MM.1S (cell line): ENCODE results near the gene LATS2.

Experiments
- DNase-seq: peaks from one replicate; pipeline ENCODE4 v3.0.0-alpha.2; 2015
- H2AFZ ChIP-seq: fragments of 300-600 bp; sonication (generic); 2 replicates; pipeline ENCODE4 v1.6.0; 2016; ENCODE audit warnings: antibody characterized with exemption, low read length
- H3F3A ChIP-seq: fragments of 300-600 bp; sonication (generic); 2 replicates; pipeline ENCODE4 v1.6.1; 2016; ENCODE audit warnings: mild to moderate bottlenecking, antibody characterized with exemption, low read length, moderate library complexity, mixed read lengths; ENCODE audit not compliant: insufficient read depth
- H3K27ac ChIP-seq: fragments of 300-600 bp; sonication (generic); 2 replicates; pipeline ENCODE4 v1.5.1; 2016; ENCODE audit warnings: mild to moderate bottlenecking, low read length
- H3K27me3 ChIP-seq: fragments of 300-600 bp; sonication (generic); replicated peaks from 2 replicates; pipeline ENCODE4 v1.6.0; 2016; ENCODE audit warnings: low read length; ENCODE audit not compliant: insufficient read depth
- H3K36me3 ChIP-seq: fragments of 300-600 bp; sonication (generic); replicated peaks from 2 replicates; pipeline ENCODE4 v1.6.1; 2016; ENCODE audit warnings: mild to moderate bottlenecking, low read length, mixed read lengths; ENCODE audit not compliant: insufficient read depth
- H3K4me1 ChIP-seq: fragments of 300-600 bp; sonication (generic); 2 replicates; pipeline ENCODE4 v1.6.1; 2016; ENCODE audit warnings: low read length, mixed read lengths
- H3K4me2 ChIP-seq: fragments of 300-600 bp; sonication (generic); 2 replicates; pipeline ENCODE4 v1.6.0; 2016; ENCODE audit warnings: low read depth, low read length
- H3K4me3 ChIP-seq: fragments of 300-600 bp; sonication (generic); 2 replicates; pipeline ENCODE4 v1.5.1; 2016; ENCODE audit warnings: low read length, mixed read lengths
- H3K79me2 ChIP-seq: fragments of 300-600 bp; sonication (generic); 2 replicates; pipeline ENCODE4 v1.6.1; 2016; ENCODE audit warnings: mixed run types, low read length, mixed read lengths
- H3K9ac ChIP-seq: fragments of 300-600 bp; sonication (generic); 2 replicates; pipeline ENCODE4 v1.6.1; 2016; ENCODE audit warnings: low read length, mixed read lengths
- H3K9me2 ChIP-seq: fragments of 300-600 bp; sonication (generic); replicated peaks from 2 replicates; pipeline ENCODE4 v1.6.1; 2016; ENCODE audit warnings: mild to moderate bottlenecking, low read length, mixed read lengths; ENCODE audit not compliant: insufficient read depth
- H3K9me3 ChIP-seq: fragments of 300-600 bp; sonication (generic); replicated peaks from 2 replicates; pipeline ENCODE4 v1.6.1; 2016; ENCODE audit warnings: mild to moderate bottlenecking, low read length, mixed read lengths; ENCODE audit not compliant: insufficient read depth
- H4K20me1 ChIP-seq: fragments of 300-600 bp; sonication (generic); 2 replicates; pipeline ENCODE4 v1.6.1; 2016; ENCODE audit warnings: mild to moderate bottlenecking, low read length, moderate library complexity, mixed read lengths; ENCODE audit not compliant: insufficient read depth
- CTCF ChIP-seq: fragments of 300-600 bp; sonication (generic); IDR thresholded peaks from 2 replicates; pipeline ENCODE4 v1.5.1; 2016; ENCODE audit warnings: antibody characterized with exemption, low read length, mixed read lengths
- EZH2 ChIP-seq: fragments of 300-600 bp; sonication (generic); optimal IDR thresholded peaks from 2 replicates; pipeline ENCODE3; 2017; ENCODE audit warnings: low read depth, mild to moderate bottlenecking, antibody characterized with exemption, low read length, mixed read lengths
- EZH2phosphoT487 ChIP-seq: fragments of 300-600 bp; sonication (generic); IDR thresholded peaks from 2 replicates; pipeline ENCODE4 v1.6.1; 2018; ENCODE audit warnings: antibody characterized with exemption, low read length

The LATS2 gene

GRCh38 chr13:21025539-21025938 is 35.8 kb downstream of the LATS2 start:
- no peak overlapping the region for H3K4me2 ChIP-seq
- H3F3A ChIP-seq: no peaks in the 10 kb centered on the region
- H3K27me3 ChIP-seq: no peaks in the 10 kb centered on the region
- H3K9me3 ChIP-seq: no peaks in the 10 kb centered on the region
- no peak overlapping the region for H2AFZ ChIP-seq
- no peaks in the 10 kb centered on the region for H4K20me1 ChIP-seq
- no peak overlapping the region for H3K9ac ChIP-seq
- H3K27ac ChIP-seq: no peak overlapping the region
- DNase-seq: no peak
- no peak overlapping the region for H3K4me3 ChIP-seq
- TF ChIP-seq EZH2phosphoT487: no peak
- no peak for TF ChIP-seq EZH2
- TF ChIP-seq CTCF: no peak
- no peaks in the 10 kb centered on the region for H3K79me2 ChIP-seq
- no peaks in the 10 kb centered on the region for H3K36me3 ChIP-seq
- H3K9me2 ChIP-seq: no peaks in the 10 kb centered on the region
- no peaks in the 10 kb centered on the region for H3K4me1 ChIP-seq

DNA sequence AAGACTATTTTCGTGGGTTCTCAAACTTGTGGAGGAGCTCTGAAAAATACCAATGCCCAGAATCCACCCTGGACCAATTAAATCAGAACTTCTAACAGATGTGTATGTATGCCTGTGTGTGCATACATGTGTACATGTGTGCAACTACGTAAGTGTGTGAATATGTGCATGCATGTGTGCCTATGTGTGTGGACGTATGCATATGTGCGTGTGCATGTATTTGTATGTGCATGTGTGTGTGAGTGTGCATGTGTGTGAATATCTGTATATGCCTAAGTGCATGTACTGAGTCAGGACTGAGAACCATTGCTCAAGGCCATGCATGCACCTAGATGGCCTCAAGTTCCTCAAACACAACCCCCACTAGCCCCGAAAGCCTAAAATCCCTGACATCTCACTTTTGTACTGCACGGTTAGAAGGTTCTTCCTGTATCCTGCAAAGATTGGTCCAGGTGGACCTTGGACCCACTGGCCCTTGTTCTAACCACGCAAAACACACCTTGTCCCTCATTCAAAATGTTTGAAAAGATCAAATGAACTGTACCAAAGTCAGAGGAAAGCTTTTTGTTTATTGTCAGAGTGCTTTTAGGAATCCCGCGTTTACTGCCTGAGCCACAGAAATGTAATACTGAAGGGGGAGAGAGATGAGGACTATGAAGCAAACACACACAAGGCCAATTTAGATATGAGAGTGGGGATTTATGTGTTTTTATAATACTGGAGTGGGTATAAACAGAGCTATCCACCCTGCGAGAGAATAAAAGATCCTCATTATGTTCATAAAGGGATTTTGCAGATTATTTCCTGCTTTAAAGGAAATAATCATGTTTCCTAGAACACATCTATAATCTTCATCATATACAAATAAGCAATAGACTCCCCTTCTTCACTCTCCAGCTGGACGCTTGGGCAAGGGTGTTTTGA is 39.1 kb downstream of the LATS2 start:
- H3K9me2 ChIP-seq: no peaks in the 10 kb centered on the region
- no peaks in the 10 kb centered on the region for H3F3A ChIP-seq
- TF ChIP-seq CTCF (no peak), EZH2 (no peak), EZH2phosphoT487 (no peak)
- no peak for DNase-seq
- no peaks in the 10 kb centered on the region for H3K4me1 ChIP-seq
- H2AFZ ChIP-seq: no peak overlapping the region
- no peak overlapping the region for H3K4me3 ChIP-seq
- no peaks in the 10 kb centered on the region for H3K36me3 ChIP-seq
- no peak overlapping the region for H3K27ac ChIP-seq
- H3K9ac ChIP-seq: no peak overlapping the region
- no peaks in the 10 kb centered on the region for H3K79me2 ChIP-seq
- no peaks in the 10 kb centered on the region for H4K20me1 ChIP-seq
- H3K27me3 ChIP-seq: no peaks in the 10 kb centered on the region
- no peaks in the 10 kb centered on the region for H3K9me3 ChIP-seq
- no peak overlapping the region for H3K4me2 ChIP-seq

- H3K79me2 ChIP-seq: no peaks in the 10 kb centered on the region
- no peaks in the 10 kb centered on the region for H3K9me2 ChIP-seq
- H3K4me2 ChIP-seq: no peak overlapping the region
- no peak for DNase-seq
- no peak overlapping the region for H3K9ac ChIP-seq
- H2AFZ ChIP-seq: no peak overlapping the region
- no peaks in the 10 kb centered on the region for H3K4me1 ChIP-seq
- H4K20me1 ChIP-seq: no peaks in the 10 kb centered on the region
- no peaks in the 10 kb centered on the region for H3K36me3 ChIP-seq
- TF ChIP-seq EZH2 (no peak), CTCF (no peak), EZH2phosphoT487 (no peak)
- H3K27me3 ChIP-seq: no peaks in the 10 kb centered on the region
- no peaks in the 10 kb centered on the region for H3K9me3 ChIP-seq
- H3F3A ChIP-seq: no peaks in the 10 kb centered on the region
- H3K4me3 ChIP-seq: no peak overlapping the region
- H3K27ac ChIP-seq: no peak overlapping the region
Observed at GRCh38 chr13:21020581-21020980, 40.8 kb downstream of the LATS2 start.
